Measurements from ENCODE around the gene DNAAF1.

GRCh38 chr16:84174396-84174795 is 29.3 kb downstream of the DNAAF1 start:
- TF ChIP-seq CTCF (IDR thresholded peaks at IDR 0.05) (no peak), POLR2A (IDR thresholded peaks at IDR 0.05) (no peak)

Data from tibial nerve (tissue), 3 donors.